Hepatocyte (in vitro differentiated cells): ENCODE data around the gene MPST. TPM values are rescaled to one million over a fixed set of nuclear protein-coding genes. Genes with fewer than 3 reads are reported as not detected.

Experiments used
- DNase-seq: peaks from one replicate; pipeline ENCODE4 v3.0.0-alpha.2; 2016; ENCODE audit warnings: low spot score
- H2AFZ ChIP-seq: fragments of 200-600 bp; sonication (generic); 2 replicates; pipeline ENCODE4 v1.6.0; 2016; ENCODE audit warnings: antibody characterized with exemption, mild to moderate bottlenecking
- H3K27ac ChIP-seq: fragments of 200-600 bp; sonication (generic); 2 replicates; pipeline ENCODE4 v1.5.1; 2016; ENCODE audit warnings: mild to moderate bottlenecking
- H3K27me3 ChIP-seq: fragments of 200-600 bp; sonication (generic); 2 replicates; pipeline ENCODE4 v1.6.1; 2016
- H3K36me3 ChIP-seq: fragments of 200-600 bp; sonication (generic); replicated peaks from 2 replicates; pipeline ENCODE4 v1.5.1; 2016; ENCODE audit warnings: low read depth; ENCODE audit not compliant: insufficient read depth
- H3K4me1 ChIP-seq: fragments of 200-600 bp; sonication (generic); 2 replicates; pipeline ENCODE4 v1.5.1; 2016; ENCODE audit warnings: mild to moderate bottlenecking, moderate library complexity; ENCODE audit not compliant: insufficient read depth
- H3K4me2 ChIP-seq: fragments of 200-600 bp; sonication (generic); 2 replicates; pipeline ENCODE4 v1.6.0; 2016
- H3K4me3 ChIP-seq: fragments of 200-600 bp; sonication (generic); 2 replicates; pipeline ENCODE4 v1.5.1; 2016; ENCODE audit warnings: mild to moderate bottlenecking
- H3K79me2 ChIP-seq: fragments of 200-600 bp; sonication (generic); 2 replicates; pipeline ENCODE4 v1.6.0; 2017; ENCODE audit warnings: mild to moderate bottlenecking
- H3K9me2 ChIP-seq: fragments of 200-600 bp; sonication (generic); replicated peaks from 2 replicates; pipeline ENCODE4 v1.6.0; 2017; ENCODE audit warnings: mild to moderate bottlenecking; ENCODE audit not compliant: insufficient read depth
- H3K9me3 ChIP-seq: fragments of 200-600 bp; sonication (generic); 2 replicates; pipeline ENCODE4 v1.5.1; 2016; ENCODE audit warnings: low read depth, mild to moderate bottlenecking
- H4K20me1 ChIP-seq: fragments of 200-600 bp; sonication (generic); 2 replicates; pipeline ENCODE4 v1.6.0; 2016; ENCODE audit warnings: mild to moderate bottlenecking; ENCODE audit not compliant: insufficient read depth, poor library complexity, severe bottlenecking
- CTCF ChIP-seq: fragments of 200-600 bp; sonication (generic); IDR thresholded peaks from 2 replicates; pipeline ENCODE4 v1.5.1; 2016; ENCODE audit warnings: antibody characterized with exemption, mild to moderate bottlenecking; ENCODE audit not compliant: poor library complexity
- EZH2 ChIP-seq: fragments of 200-600 bp; sonication (generic); IDR thresholded peaks from 2 replicates; pipeline ENCODE4 v1.6.1; 2016; ENCODE audit warnings: antibody characterized with exemption, mild to moderate bottlenecking, borderline replicate concordance
- EZH2phosphoT487 ChIP-seq: fragments of 200-600 bp; sonication (generic); IDR thresholded peaks from one replicate; pipeline ENCODE4 v1.6.1; 2018; ENCODE audit warnings: antibody characterized with exemption, mild to moderate bottlenecking, low read depth, moderate library complexity; ENCODE audit not compliant: unreplicated experiment, severe bottlenecking
- WGBS: methylation state at CpG from one replicate; pipeline ENCODE4 v1.1.6; 2016; ENCODE audit warnings: low lambda C conversion rate; ENCODE audit errors: missing lambda C conversion rate; 5-methylcytosine and 5-hydroxymethylcytosine counted together
- polyA plus RNA-seq: library from polyadenylated mRNA; unstranded; fragments of >200 nt; fragmentation: Nextera tagmentation; extraction: Ambion mirVana; gene quantifications from 2 replicates; pipeline ENCODE4 v1.2.1, GENCODE V29; 2016
- small RNA-seq: library from RNA; depleted of rRNA; stranded (forward); fragments of <200 nt; gene quantifications from one replicate; pipeline ENCODE3, GENCODE V24; 2014
- total RNA-seq: library from RNA; depleted of rRNA; stranded (reverse); fragments of >200 nt; gene quantifications from 2 replicates; pipeline ENCODE4 v1.2.3, GENCODE V29; 2014

MPST gene
- total and polyA plus RNA-seq, 2 experiments from 2014 or later: 136 to 193 TPM

GRCh38 chr22:37077802-37078448 is 58.4 kb downstream of the MPST start:
- 36% methylated on average over 15 of the region's 15 CpGs for WGBS
- H3K4me3 ChIP-seq: no peak overlapping the region
- no peaks in the 10 kb centered on the region for H3K9me2 ChIP-seq
- no peaks in the 10 kb centered on the region for H3K27me3 ChIP-seq
- H3K79me2 ChIP-seq: no peaks in the 10 kb centered on the region
- no peak overlapping the region for H3K27ac ChIP-seq
- H3K4me2 ChIP-seq: no peak overlapping the region
- DNase-seq: peak; percentile 78
- H3K9me3 ChIP-seq: no peaks in the 10 kb centered on the region
- H2AFZ ChIP-seq: no peak overlapping the region
- no peak for TF ChIP-seq EZH2phosphoT487
- peak; percentile 97 for TF ChIP-seq CTCF
- no peak for TF ChIP-seq EZH2
- no peaks in the 10 kb centered on the region for H3K36me3 ChIP-seq
- no peaks in the 10 kb centered on the region for H3K4me1 ChIP-seq
- H4K20me1 ChIP-seq: no peaks in the 10 kb centered on the region

GRCh38 chr22:37079158-37079557 is 59.6 kb downstream of the MPST start:
- H3K27me3 ChIP-seq: no peaks in the 10 kb centered on the region
- H2AFZ ChIP-seq: no peak overlapping the region

More at GRCh38 chr22:37079158-37079557, 59.6 kb downstream of the MPST start:
- 81% methylated on average over 5 of the region's 5 CpGs for WGBS
- Histone ChIP-seq H3K4me3 (no peak overlapping the region), H3K9me2 (no peaks in the 10 kb centered on the region), H4K20me1 (no peaks in the 10 kb centered on the region), H3K4me1 (no peaks in the 10 kb centered on the region), H3K9me3 (no peaks in the 10 kb centered on the region), H3K27ac (no peak overlapping the region), H3K4me2 (no peak overlapping the region), H3K36me3 (no peaks in the 10 kb centered on the region), H3K79me2 (no peaks in the 10 kb centered on the region)
- DNase-seq: no peak
- TF ChIP-seq EZH2: no peak
- TF ChIP-seq EZH2phosphoT487: no peak
- no peak for TF ChIP-seq CTCF

Small RNA genes within 50 kb of the gene (small RNA-seq; reads per million reads assigned to genes)
- not detected for gene RF00019

Other genes with a start within 250 kb of the MPST start
- 13.7 and 15.3 TPM in 2 replicates for gene IFT27, start 243.6 kb upstream of the MPST start, total RNA-seq
- gene IFT27, start 243.6 kb upstream of the MPST start, polyA plus RNA-seq: 25.3 and 36.4 TPM in 2 replicates
- gene PVALB, start 202.7 kb upstream of the MPST start, total RNA-seq: not detected in 2 replicates
- gene PVALB, start 202.7 kb upstream of the MPST start, polyA plus RNA-seq: 0.30 TPM in 1 of 2 replicates, not detected in the other
- 0.37 and 1.5 TPM in 2 replicates for gene NCF4, start 158.7 kb upstream of the MPST start, total RNA-seq
- gene NCF4, start 158.7 kb upstream of the MPST start, polyA plus RNA-seq: 0.41 and 0.54 TPM in 2 replicates
- gene CSF2RB, start 106.1 kb upstream of the MPST start, total RNA-seq: 0.28 and 0.83 TPM in 2 replicates
- gene CSF2RB, start 106.1 kb upstream of the MPST start, polyA plus RNA-seq: not detected in 2 replicates
- 111 and 114 TPM in 2 replicates for gene TST, start 295 bp upstream of the MPST start, total RNA-seq
- 47.0 and 50.2 TPM in 2 replicates for gene TST, start 295 bp upstream of the MPST start, polyA plus RNA-seq
- 15.2 and 22.6 TPM in 2 replicates for gene KCTD17, start 32.0 kb downstream of the MPST start, total RNA-seq
- gene KCTD17, start 32.0 kb downstream of the MPST start, polyA plus RNA-seq: 25.4 and 33.4 TPM in 2 replicates
- gene TMPRSS6, start 90.0 kb downstream of the MPST start, total RNA-seq: 43.3 and 49.8 TPM in 2 replicates
- gene TMPRSS6, start 90.0 kb downstream of the MPST start, polyA plus RNA-seq: 21.3 and 34.4 TPM in 2 replicates
- gene IL2RB, start 130.2 kb downstream of the MPST start, total RNA-seq: 0.57 and 1.1 TPM in 2 replicates
- gene IL2RB, start 130.2 kb downstream of the MPST start, polyA plus RNA-seq: 0.92 and 1.5 TPM in 2 replicates
- 17.9 and 23.6 TPM in 2 replicates for gene C1QTNF6, start 168.5 kb downstream of the MPST start, total RNA-seq
- 29.7 and 39.1 TPM in 2 replicates for gene C1QTNF6, start 168.5 kb downstream of the MPST start, polyA plus RNA-seq
- 1.3 and 2.8 TPM in 2 replicates for gene SSTR3, start 192.7 kb downstream of the MPST start, total RNA-seq
- 0.47 and 0.97 TPM in 2 replicates for gene SSTR3, start 192.7 kb downstream of the MPST start, polyA plus RNA-seq
- gene RAC2, start 224.5 kb downstream of the MPST start, total RNA-seq: 4.7 and 10.5 TPM in 2 replicates
- 9.9 and 11.3 TPM in 2 replicates for gene RAC2, start 224.5 kb downstream of the MPST start, polyA plus RNA-seq